ENCODE data around the gene UGGT1.

UGGT1 gene, protein sequence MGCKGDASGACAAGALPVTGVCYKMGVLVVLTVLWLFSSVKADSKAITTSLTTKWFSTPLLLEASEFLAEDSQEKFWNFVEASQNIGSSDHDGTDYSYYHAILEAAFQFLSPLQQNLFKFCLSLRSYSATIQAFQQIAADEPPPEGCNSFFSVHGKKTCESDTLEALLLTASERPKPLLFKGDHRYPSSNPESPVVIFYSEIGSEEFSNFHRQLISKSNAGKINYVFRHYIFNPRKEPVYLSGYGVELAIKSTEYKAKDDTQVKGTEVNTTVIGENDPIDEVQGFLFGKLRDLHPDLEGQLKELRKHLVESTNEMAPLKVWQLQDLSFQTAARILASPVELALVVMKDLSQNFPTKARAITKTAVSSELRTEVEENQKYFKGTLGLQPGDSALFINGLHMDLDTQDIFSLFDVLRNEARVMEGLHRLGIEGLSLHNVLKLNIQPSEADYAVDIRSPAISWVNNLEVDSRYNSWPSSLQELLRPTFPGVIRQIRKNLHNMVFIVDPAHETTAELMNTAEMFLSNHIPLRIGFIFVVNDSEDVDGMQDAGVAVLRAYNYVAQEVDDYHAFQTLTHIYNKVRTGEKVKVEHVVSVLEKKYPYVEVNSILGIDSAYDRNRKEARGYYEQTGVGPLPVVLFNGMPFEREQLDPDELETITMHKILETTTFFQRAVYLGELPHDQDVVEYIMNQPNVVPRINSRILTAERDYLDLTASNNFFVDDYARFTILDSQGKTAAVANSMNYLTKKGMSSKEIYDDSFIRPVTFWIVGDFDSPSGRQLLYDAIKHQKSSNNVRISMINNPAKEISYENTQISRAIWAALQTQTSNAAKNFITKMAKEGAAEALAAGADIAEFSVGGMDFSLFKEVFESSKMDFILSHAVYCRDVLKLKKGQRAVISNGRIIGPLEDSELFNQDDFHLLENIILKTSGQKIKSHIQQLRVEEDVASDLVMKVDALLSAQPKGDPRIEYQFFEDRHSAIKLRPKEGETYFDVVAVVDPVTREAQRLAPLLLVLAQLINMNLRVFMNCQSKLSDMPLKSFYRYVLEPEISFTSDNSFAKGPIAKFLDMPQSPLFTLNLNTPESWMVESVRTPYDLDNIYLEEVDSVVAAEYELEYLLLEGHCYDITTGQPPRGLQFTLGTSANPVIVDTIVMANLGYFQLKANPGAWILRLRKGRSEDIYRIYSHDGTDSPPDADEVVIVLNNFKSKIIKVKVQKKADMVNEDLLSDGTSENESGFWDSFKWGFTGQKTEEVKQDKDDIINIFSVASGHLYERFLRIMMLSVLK (N-terminal part only)

DNA sequence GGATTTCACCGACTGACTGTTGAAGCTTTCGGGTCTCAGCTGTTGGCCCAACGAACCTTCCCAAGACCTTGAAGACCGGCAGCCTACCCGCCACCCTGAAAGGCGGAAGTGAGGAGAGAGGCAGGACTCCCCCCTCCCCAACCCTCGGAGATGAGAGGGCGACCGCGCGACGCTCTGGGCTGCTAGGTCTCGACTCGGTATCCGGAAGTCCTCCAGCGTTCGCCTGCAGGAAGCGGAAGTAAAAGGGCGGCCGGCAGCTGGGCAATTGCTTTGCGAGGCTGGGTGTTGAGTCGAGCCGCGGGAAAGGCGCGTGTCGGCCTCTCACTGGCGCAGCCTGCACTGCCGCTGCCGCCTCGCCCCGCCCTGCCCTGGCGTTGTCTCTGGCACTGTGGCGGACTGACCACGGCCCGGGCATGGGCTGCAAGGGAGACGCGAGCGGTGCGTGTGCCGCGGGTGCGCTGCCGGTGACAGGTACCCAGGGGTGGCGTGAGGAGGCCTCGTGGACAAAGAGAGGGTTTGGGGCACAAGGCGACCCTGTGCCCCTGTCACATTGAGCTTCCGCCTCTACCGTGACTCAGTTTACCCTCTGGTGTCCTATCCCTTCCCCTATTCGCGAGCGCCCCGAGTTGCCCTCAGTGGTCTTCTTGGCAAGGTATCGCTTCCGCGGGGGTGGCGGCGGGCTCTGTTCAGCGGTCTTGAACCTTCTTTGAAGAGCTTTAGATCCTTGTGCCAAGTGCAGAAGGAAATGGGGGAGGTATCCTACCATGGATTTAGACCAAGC is at the start of gene UGGT1:
UGGT1 (plus strand) TSS at position 256 of the 781 bp plus-strand sequence; CDS start at position 414, 158 bp downstream.
- peak; percentile 98 for DNase-seq

DNA sequence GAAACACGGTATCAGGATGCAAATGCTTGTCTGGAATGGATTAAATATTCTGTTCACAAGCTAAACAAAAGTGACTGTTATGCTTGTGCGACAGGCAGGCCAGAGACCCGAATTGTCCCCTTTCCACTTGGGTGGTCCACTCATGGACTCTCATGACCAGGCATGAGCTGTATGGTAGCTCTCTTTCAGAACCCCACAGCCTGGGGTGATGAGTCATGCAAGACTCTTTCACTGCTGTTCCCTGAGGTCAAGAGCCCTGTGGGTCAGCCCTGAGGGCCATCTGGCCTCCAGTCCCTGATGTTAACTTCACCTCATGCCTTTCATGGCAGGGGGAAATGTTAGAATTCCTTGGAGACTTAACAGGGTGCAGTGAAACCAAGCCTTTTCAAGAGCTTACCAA is 49.4 kb upstream of the UGGT1 start:
- DNase-seq = no peak

DNA sequence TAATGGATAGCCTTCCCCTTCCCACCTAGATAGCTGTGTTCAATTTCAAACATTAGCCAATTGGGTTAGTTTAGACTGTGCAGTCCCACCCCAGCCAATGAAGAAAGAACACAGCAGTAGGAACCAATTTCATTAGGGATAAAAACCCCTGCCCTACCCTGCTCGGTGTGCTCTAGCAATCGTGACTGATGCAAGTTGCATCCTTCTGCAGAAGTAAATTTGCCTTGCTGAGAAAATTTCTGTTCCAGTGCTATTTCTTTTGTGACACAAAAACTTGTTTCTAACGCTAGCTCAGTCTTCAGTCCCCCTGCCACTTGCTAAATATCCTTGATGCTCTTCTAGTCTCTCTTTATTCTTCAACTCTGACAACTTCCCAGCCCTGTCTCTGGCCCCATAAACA is 48.0 kb upstream of the UGGT1 start:
- DNase-seq = no peak

DNA sequence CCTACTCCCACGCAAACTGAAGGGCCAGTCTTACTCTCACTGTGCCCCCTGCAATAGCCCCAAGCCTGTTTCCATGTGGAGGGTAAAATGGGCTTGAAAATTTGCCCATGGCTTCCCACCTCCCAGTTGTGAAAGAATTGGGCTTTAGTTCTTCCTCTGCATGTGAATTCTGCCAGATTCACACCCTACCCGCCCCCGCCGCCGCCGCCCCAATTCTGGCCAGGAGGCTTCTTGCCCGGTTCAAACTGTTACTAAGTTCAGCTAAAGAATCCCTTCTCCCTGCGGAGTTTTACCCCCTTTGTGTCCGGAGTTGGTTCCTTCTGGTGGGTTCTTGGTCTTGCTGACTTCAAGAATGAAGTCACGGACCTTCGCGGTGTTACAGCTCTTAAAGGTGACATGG is 37.7 kb upstream of the UGGT1 start:
- no peak for DNase-seq

DNA sequence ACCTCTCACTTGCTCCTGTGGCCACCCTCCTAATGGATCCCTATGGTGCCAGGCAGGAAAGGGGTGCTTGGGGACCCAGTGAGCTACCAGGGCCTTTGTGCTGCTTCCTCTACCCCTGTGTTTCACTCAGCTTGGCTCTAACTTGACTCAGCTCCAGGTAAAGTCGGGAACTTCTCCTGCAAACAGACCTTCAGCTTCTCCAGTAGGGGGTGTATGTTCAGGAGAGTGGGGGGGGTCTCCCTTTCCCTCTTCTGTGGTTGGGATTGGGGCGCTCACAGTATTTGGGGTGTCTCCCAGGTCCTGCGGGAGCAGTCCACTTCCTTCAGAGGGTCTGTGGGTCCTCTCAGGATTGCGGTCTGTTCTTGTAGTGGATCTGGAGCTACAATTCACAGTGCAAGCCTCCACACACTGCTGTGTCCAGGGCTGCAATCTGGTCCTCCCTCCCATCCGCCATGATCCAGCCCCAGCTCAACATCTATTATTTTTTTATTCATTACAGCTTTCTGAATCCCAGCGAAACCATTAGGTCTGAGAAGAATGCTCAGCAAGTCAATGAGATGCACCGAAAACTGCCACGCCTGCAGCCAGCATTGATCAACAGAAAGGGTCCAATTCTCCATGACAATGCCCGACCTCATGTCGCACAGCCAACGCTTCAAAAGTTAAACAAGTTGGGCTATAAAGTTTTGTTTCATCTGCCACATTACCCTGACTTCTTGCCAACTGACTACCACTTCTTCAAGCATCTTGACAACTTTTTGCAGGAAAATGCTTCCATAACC is 36.7 kb upstream of the UGGT1 start:
- DNase-seq = no peak

DNA sequence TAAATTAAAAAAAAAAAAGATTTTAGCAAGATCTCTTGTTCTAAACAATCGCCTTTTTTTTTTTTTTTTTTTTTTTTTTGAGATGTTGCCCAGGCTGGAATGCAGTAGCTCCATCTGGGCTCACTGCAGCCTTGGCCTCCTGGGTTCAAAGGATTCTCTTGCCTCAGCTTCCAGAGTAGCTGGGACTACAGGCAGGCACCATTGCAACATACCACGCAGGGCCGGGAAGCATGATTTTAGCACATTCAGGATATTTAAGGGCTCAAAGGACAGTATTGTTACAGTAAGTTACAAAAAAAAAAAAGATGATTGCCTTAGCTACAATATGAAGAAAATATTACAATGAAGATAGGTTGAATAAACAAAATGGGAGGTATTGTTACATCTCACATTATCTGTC is 33.7 kb upstream of the UGGT1 start:
- DNase-seq = no peak

DNA sequence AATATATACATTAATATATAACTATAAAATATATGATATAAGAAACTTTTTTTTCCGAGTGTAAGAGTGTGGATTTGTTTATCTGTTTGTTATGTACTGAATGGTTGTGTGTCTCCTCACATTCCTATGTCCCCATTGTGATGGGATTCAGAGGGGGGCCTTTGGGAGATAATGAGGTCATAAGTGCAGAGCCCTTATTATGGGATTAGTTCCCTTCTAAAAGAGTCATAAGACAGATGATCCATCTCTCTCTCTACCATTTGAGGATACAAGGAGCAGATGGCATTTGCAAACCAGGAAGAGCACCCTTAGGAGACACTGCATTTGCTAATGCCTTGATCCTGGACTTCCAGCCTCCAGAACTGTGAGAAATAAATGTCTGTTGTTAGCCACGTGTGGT is 32.9 kb upstream of the UGGT1 start:
- DNase-seq = no peak

DNA sequence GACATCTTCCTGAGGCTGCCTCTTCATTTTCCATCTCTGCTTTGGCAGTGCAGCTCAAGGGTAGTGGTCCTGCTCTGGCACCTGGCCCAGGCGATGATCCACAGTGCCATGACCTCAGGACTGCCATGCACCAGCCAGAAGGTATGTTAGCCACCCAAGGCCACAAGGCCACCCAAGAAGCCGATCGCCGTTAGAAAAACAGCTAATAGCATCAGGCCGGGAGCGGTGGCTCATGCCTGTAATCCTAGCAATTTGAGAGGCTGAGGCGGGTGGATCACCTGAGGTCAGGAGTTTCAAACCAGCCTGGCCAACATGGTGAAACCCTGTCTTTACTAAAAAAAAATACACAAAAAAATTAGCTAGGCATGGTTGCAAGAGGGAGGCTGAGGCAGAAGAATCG is 28.4 kb upstream of the UGGT1 start:
- DNase-seq = no peak

DNA sequence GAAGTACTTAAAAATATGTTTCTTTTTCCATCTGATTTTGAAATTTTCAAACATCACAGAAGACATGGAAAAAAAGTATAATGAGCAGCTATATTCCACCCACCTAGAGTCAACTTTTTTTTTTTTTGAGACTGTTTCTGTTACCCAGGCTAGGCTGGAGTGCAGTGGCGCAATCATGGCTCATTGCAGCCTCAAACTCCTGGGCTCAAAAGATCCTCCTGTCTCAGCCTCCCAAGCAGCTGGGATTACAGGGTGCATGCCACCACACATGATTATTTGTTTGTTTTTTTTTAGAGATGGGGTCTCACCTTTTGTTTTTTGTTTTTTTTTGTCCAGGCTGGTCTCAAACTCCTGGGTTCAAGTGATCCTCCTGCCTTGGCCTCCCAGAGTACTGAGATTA is 26.6 kb upstream of the UGGT1 start:
- no peak for DNase-seq

DNA sequence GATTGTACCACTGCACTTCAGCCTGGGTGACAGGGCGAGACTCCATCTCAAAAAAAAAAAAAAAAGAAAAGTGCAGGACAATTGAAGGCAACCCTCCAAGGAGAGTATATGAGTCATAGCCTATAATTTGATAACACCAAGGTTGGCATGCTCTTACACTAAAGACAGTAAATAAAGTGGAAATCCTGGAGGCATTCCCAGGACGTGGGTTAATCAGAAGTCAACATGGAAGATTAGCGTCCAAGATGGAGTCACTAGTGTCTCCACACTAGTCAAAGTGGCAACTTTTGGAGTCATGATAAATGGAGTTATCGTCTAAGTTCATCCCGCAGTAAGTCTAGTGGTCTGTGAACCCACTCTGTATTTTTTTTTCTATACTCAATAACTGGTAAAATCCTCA is 21.2 kb upstream of the UGGT1 start:
- DNase-seq = no peak

DNA sequence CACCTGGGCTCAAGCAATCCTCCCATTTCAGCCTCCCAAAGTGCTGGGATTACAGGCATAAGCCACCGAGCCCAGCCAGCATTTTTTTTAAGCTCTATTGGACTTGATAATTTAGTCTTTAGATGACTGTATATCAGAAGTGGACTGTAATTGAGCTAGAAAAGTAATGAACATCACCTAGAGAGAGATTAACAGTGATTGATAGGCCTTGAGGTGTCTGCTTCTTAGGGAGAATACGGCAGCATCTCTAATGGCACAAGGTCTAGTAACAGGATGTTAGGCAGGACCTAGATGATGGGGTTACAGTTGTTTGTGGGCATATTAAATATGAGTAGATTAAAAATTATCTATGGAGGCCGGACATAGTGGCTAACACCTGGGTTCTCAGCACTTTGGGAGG is 17.7 kb upstream of the UGGT1 start:
- DNase-seq = no peak

DNA sequence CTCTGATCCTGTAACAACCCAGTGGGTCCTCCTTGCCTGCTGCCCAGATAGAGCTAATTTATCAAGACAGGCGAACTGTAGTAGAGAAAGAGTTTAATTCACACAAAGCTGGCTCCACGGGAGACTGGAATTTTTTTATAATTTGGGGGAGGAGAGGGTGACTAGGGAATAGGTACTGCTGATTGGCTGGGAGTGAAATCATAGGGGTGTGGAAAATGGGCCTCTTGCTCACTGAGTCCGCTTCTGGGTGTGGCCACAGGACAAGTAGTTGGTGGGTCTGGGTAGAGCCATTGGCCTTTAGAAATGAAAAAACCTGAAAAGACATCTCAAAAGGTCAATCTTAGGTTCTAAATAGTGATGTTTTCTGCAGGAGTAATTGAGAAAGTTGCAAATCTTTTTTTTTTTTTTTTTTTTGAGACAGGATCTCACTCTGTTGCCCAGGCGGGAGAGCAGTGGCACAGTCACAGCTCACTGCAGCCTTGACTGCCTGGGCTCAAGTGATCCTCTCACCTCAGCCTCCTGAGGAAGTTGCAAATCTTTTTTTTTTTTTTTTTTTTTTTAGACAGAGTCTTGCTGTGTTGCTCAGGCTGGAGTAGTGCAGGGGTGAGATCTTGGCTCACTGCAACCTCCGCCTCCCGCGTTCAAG is 14.4 kb upstream of the UGGT1 start:
- DNase-seq = no peak

DNA sequence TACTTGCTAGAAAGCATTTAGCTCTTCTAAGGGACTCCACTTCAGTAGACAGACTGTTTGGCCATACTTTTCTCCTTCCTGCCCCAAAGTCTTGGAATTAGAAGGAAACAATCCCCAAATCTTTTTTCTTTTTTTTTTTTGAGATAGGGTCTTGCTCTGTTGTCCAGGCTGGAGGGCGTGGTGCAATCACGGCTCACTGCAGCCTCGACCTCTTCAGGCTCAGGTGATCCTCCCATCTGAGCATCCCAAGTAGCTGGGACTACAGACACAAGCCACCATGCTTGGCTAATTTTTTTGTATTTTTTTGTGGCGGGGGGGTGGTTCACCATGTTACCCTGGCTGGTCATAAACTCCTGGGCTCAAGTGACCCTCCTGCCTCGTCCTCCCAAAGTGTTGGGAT is 6.2 kb upstream of the UGGT1 start:
- no peak for DNase-seq

DNA sequence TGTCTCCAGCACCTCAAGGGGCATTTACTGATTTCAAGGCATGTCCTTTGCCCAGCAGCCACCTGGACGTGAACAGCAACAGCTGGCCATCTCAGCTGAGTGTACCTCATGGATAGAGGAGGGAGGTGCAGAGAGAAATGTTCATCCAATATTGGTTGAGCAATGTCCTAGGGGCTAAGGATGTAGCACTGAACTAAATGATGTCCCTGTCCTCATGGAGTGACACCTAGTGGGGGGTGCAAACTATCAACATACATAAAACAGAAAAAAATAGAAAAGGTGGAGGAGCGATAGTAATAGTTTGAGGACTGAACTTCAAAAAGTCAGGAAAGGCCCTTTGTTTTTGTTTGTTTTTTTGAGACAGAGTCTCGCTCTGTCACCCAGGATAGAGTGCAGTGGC is 4.8 kb upstream of the UGGT1 start:
- no peak for DNase-seq

DNA sequence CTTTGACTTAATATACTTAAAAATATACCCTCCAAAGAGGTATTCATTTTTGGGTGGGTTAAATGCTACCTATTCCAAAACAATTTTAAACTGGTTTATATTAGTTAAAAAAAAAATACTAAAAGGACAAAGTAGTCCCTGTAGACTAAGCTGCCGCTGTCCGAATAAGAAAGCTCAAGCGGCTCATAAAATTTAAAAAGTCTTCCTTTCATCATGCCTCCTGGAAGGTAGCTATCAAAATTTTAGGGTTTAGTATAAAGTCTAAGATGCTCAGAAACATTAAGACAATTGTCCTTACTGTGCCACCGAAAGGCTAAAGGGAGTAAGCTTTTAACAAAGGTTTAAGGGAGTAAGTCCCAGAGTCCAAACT is 440 bp upstream of the UGGT1 start:
- DNase-seq = no peak

DNA sequence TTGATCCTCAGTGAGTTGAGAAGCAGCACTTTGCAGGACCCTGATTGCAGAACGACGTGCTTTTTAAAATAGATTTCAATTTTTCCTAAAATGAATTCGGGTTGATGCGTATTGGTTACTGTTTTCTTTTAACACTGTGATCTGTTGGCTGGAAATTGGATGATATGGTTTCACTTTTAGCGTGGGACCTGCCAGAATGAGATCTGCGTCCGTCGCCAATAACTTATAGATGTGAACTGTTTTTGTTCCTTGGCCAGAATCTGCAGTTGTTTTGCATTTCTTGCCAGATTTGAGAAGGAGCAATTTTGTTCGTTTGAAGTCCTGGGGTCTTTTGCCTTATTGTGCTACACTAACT is 703 bp downstream of the UGGT1 start:
- DNase-seq = peak; percentile 57

DNA sequence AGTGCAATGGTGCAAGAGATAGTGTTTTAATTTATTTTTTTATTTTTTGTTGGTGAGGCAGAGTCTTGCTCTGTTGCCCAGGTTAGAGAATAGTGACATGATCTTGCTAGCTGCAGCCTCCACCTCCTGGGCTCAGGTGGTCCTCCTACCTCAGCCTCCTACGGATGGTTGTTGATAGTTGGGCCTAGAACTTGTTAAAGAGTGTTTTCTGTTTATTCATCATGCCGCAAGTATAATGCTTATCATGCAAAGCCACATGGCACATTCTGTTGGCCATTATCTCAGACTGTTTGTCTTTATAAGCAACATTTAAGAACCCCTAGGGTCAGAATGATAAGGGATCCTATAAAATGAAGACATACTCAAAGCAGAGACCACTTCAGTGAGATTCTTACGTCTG is 1.7 kb downstream of the UGGT1 start:
- no peak for DNase-seq

DNA sequence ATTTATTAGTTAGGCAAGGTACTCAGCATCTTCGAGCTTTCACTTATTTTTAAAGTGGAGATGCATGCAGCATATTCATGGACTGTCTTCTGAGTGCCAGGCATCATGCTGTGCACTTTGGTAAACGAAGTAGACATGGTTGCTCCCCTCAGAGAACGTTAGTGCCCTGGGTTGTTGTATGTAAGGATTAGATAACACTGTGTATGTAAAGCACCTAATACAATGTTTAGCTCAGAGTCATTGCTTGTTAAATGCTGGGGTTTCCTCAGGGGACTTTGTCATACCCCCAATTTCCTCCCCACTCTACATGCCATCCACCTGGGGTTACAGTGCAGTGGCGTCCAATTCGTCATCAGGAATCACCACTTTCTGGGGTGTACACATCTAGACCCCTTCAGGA is 2.8 kb downstream of the UGGT1 start:
- DNase-seq = no peak

DNA sequence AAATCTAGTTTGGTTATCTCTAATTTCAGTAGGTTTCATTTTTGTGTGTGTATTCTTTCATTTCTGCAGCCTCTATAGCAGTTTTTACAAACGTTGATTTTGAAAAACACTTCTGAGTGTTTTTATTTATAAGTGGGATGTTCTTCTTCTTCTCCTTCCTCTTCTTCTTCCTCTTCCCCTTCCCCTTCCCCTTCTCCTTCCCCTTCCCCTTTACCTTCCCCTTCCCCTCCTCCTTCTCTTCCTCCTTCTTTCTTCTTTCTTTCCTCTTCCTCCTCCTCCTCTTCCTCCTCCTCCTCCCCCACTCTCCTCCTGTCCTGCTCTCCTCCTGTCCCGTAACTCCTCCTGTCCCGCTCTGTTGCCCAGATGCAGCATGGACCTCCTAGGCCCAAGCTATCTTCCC is 4.2 kb downstream of the UGGT1 start:
- DNase-seq = no peak

DNA sequence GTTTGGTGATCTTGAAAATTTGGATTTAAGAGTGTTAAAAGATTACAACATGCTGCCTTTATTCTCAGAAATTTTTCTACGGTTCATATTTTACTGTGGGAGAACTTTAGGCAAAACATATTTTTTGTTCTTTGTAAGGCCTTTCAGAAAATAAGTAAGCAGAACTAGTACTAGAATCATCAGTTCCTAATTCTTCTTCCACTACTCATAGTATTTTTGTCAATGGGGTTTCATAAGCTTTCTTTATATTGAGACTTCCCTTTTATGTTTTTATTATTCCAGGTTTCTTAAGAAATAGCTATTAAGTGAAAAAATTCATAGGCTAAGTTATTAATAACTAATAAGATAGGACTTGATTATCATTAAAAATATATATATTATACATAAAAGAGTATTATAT is 12.4 kb downstream of the UGGT1 start:
- DNase-seq = no peak

DNA sequence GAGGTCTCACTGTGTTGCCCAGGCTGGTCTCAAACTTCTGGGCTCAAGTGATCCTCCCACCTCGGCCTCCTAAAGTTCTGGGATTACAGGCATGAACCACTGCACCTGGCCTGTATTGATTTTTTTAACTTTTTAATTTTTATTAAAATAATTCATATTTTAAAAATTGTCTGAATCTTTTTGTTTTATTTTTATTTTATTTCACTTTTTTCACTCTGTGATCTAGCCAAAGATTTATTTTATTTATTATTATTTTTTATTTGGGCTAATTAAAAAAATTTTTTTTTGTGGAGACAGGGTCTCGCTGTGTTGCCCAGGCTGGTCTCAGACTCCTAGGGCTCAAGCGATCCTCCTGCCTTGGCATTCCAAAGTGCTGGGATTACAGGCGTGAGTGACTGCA is 14.1 kb downstream of the UGGT1 start:
- DNase-seq = no peak
